ENCODE results near the gene WNT7B.

Gene WNT7B

DNA sequence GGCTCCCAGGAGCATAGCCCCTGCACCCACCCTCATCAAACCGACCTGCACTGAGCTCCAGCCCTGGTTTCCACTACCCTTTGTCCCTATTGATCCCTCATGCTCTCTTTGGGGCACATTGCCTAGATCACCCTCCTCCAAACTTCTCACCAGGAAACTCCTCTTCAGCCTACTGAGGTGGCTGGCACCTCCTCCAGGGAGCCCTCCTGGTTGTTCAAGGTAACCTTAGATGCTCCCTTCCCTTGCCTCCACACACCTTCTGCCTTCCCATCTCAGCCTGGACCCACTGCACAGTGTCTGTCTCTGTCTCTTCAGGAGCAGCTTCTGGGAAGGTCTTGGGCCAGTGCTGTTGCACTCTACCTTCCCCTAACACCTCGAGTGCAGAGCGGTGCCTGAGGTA is 15.8 kb upstream of the WNT7B start:
- H3F3A ChIP-seq (ENCODE audit: control insufficient read depth, insufficient read depth): no peaks in the 10 kb centered on the region
- H3K36me3 ChIP-seq (ENCODE audit: control insufficient read depth, low read length): no peaks in the 10 kb centered on the region
- H3K27ac ChIP-seq (ENCODE audit: low read depth, low read length): no peak overlapping the region
- H3K4me3 ChIP-seq (ENCODE audit: low read length): no peak overlapping the region
- no peaks in the 10 kb centered on the region for H3K9me2 ChIP-seq (replicated peaks; ENCODE audit: control insufficient read depth, low read length)
- peaks cover 17% of the 10 kb centered on the region for H3K4me1 ChIP-seq (ENCODE audit: control insufficient read depth, low read length)
- no peaks in the 10 kb centered on the region for H3K79me2 ChIP-seq (ENCODE audit: control insufficient read depth, low read length)
- no peak overlapping the region for H3K4me2 ChIP-seq (ENCODE audit: low read length)
- no peaks in the 10 kb centered on the region for H4K20me1 ChIP-seq (ENCODE audit: control insufficient read depth, insufficient read depth, low read depth, low read length)
- no peak for TF ChIP-seq EZH2phosphoT487 (IDR thresholded peaks at IDR 0.05; ENCODE audit: borderline replicate concordance, low read length)
- TF ChIP-seq, protein P1, sequence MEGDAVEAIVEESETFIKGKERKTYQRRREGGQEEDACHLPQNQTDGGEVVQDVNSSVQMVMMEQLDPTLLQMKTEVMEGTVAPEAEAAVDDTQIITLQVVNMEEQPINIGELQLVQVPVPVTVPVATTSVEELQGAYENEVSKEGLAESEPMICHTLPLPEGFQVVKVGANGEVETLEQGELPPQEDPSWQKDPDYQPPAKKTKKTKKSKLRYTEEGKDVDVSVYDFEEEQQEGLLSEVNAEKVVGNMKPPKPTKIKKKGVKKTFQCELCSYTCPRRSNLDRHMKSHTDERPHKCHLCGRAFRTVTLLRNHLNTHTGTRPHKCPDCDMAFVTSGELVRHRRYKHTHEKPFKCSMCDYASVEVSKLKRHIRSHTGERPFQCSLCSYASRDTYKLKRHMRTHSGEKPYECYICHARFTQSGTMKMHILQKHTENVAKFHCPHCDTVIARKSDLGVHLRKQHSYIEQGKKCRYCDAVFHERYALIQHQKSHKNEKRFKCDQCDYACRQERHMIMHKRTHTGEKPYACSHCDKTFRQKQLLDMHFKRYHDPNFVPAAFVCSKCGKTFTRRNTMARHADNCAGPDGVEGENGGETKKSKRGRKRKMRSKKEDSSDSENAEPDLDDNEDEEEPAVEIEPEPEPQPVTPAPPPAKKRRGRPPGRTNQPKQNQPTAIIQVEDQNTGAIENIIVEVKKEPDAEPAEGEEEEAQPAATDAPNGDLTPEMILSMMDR (IDR thresholded peaks at IDR 0.05; ENCODE audit: low read depth, low read length, poor library complexity, severe bottlenecking): no peak
- peaks cover 4% of the 10 kb centered on the region; the same call in 1 of the 2 replicates for H3K9me3 ChIP-seq (ENCODE audit: control insufficient read depth, insufficient read depth, low read length)
- no peaks in the 10 kb centered on the region; the same call in 1 of the 2 replicates for H3K27me3 ChIP-seq (ENCODE audit: control insufficient read depth, low read length)

DNA sequence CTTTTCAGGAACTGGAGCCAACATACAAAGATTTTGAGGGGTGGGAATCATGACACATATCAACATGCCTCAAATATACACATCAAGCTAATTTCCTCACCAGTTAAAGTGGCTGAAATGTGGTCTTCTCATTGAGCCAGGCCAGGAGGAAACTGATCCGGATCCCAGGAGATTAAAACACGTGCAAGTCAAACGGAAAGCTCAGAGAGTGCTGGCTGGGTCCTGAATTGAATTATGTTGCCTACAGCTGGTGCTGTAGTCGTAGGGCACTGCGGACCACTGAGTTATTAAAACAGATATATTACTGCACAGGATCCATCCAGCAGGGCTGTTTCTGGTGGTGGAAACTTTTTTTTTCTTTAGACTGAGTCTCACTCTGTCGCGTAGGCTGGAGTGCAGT is 14.1 kb upstream of the WNT7B start:
- H3K9me3 ChIP-seq (ENCODE audit: control insufficient read depth, insufficient read depth, low read length): peaks cover 8% of the 10 kb centered on the region; the same call in 1 of the 2 replicates
- H3K79me2 ChIP-seq (ENCODE audit: control insufficient read depth, low read length): no peaks in the 10 kb centered on the region
- no peak overlapping the region for H3K4me3 ChIP-seq (ENCODE audit: low read length)
- no peaks in the 10 kb centered on the region for H4K20me1 ChIP-seq (ENCODE audit: control insufficient read depth, insufficient read depth, low read depth, low read length)
- H3F3A ChIP-seq (ENCODE audit: control insufficient read depth, insufficient read depth): no peaks in the 10 kb centered on the region
- H3K9me2 ChIP-seq (replicated peaks; ENCODE audit: control insufficient read depth, low read length): no peaks in the 10 kb centered on the region
- H3K27ac ChIP-seq (ENCODE audit: low read depth, low read length): no peak overlapping the region
- no peak overlapping the region for H3K4me2 ChIP-seq (ENCODE audit: low read length)
- no peaks in the 10 kb centered on the region; the same call in 1 of the 2 replicates for H3K27me3 ChIP-seq (ENCODE audit: control insufficient read depth, low read length)
- no peak for TF ChIP-seq EZH2phosphoT487 (IDR thresholded peaks at IDR 0.05; ENCODE audit: borderline replicate concordance, low read length)
- TF ChIP-seq, protein P1 (IDR thresholded peaks at IDR 0.05; ENCODE audit: low read depth, low read length, poor library complexity, severe bottlenecking): no peak
- H3K36me3 ChIP-seq (ENCODE audit: control insufficient read depth, low read length): no peaks in the 10 kb centered on the region
- H3K4me1 ChIP-seq (ENCODE audit: control insufficient read depth, low read length): peaks cover under 1% of the 10 kb centered on the region

DNA sequence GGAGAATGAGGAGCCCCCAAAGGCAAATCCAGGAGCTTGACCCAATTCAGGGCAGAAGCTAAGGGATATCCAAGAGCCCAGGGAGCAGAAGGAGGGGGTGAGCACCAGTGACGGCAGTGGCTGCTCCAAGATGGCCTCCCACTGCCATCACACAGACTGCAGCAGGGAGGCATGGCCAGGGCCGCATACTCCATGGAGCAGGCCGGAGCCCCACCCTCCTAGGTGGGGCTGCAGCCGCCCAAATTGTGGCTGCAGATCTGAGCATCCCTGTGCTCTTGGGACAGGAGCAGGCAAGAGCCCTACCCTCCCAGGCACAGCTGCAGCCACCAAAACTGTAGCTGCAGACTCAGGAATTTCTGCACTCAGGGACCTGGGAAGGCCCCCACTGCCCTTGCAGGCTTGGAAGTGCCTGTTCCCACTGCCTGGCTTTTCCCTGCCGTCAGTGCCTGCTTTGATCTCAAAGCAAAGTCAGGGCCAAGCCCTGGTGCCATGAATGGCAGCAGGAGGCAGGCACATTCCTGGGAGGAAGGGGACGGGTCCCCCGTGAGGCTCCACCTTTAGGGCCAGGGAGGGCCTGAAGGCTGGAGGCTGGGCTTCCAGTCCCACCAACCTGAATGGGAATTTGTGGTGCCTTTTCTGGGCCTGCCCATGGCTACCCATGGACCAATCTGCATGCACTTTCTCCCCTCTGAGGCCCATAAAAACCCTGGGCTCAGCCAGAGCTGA is 10.3 kb upstream of the WNT7B start:
- no peak overlapping the region for H3K4me3 ChIP-seq (ENCODE audit: low read length)
- H3K36me3 ChIP-seq (ENCODE audit: control insufficient read depth, low read length): no peaks in the 10 kb centered on the region
- H3K27ac ChIP-seq (ENCODE audit: low read depth, low read length): no peak overlapping the region
- peaks cover 8% of the 10 kb centered on the region; the same call in 1 of the 2 replicates for H3K9me3 ChIP-seq (ENCODE audit: control insufficient read depth, insufficient read depth, low read length)
- no peak overlapping the region for H3K4me2 ChIP-seq (ENCODE audit: low read length)
- H3K4me1 ChIP-seq (ENCODE audit: control insufficient read depth, low read length): no peaks in the 10 kb centered on the region
- TF ChIP-seq, protein P1 (IDR thresholded peaks at IDR 0.05; ENCODE audit: low read depth, low read length, poor library complexity, severe bottlenecking): no peak
- TF ChIP-seq EZH2phosphoT487 (IDR thresholded peaks at IDR 0.05; ENCODE audit: borderline replicate concordance, low read length): no peak
- H3K9me2 ChIP-seq (replicated peaks; ENCODE audit: control insufficient read depth, low read length): no peaks in the 10 kb centered on the region
- no peaks in the 10 kb centered on the region for H3F3A ChIP-seq (ENCODE audit: control insufficient read depth, insufficient read depth)
- H3K27me3 ChIP-seq (ENCODE audit: control insufficient read depth, low read length): no peaks in the 10 kb centered on the region; the same call in 1 of the 2 replicates
- no peaks in the 10 kb centered on the region for H3K79me2 ChIP-seq (ENCODE audit: control insufficient read depth, low read length)
- no peaks in the 10 kb centered on the region for H4K20me1 ChIP-seq (ENCODE audit: control insufficient read depth, insufficient read depth, low read depth, low read length)
